Fibroblast of the aortic adventitia (primary cell): ENCODE data around the gene PSMA6. TPM values are rescaled to one million over a fixed set of nuclear protein-coding genes. Genes with fewer than 3 reads are reported as not detected.
"Not testable (repeated sequence)": the region's sequence is repeated elsewhere in the genome, so short reads cannot be mapped to it uniquely, and the experiment has no call there.

Source experiments
- DNase-seq: peaks from one replicate; pipeline ENCODE4 v3.0.0-alpha.2; 2010; ENCODE audit warnings: low read depth
- H3K4me3 ChIP-seq: 2 replicates; pipeline ENCODE4 v1.5.1; 2011; ENCODE audit warnings: low read depth, mild to moderate bottlenecking, control low read depth, low read length, moderate library complexity
- CTCF ChIP-seq: IDR thresholded peaks from 2 replicates; pipeline ENCODE4 v1.5.1; 2011; ENCODE audit warnings: mild to moderate bottlenecking, low read length, control low read depth, inconsistent platforms; ENCODE audit not compliant: insufficient read depth
- total RNA-seq: library from RNA; depleted of rRNA; stranded (reverse); fragments of >200 nt; gene quantifications from 2 replicates; pipeline ENCODE4 v1.2.3, GENCODE V29; 2012; ENCODE audit warnings: low replicate concordance

PSMA6 gene
- total RNA-seq, 1 donor = 184 TPM

GRCh38 chr14:35333264-35333730 is 41.1 kb downstream of the PSMA6 start:
- no peak for DNase-seq
- TF ChIP-seq CTCF = no peak
- H3K4me3 ChIP-seq = no peak overlapping the region

- no peak for DNase-seq
- H3K4me3 ChIP-seq = no peak overlapping the region
- no peak for TF ChIP-seq CTCF
These were observed 41.9 kb downstream of the PSMA6 start for GRCh38 chr14:35333797-35334743.

GRCh38 chr14:35335388-35336092 is 43.4 kb downstream of the PSMA6 start:
- no peak for TF ChIP-seq CTCF
- peak; percentile 13 for DNase-seq
- H3K4me3 ChIP-seq = no peak overlapping the region

GRCh38 chr14:35336171-35336493 is 44.0 kb downstream of the PSMA6 start:
- H3K4me3 ChIP-seq = not testable (repeated sequence)

GRCh38 chr14:35336494-35337268 is 44.5 kb downstream of the PSMA6 start:
- DNase-seq = peak; percentile 92
- TF ChIP-seq CTCF = no peak
- H3K4me3 ChIP-seq = no peak overlapping the region

More at GRCh38 chr14:35336171-35336493, 44.0 kb downstream of the PSMA6 start:
- not testable (repeated sequence) for DNase-seq

GRCh38 chr14:35337269-35338255 is 45.4 kb downstream of the PSMA6 start:
- no peak overlapping the region for H3K4me3 ChIP-seq
- DNase-seq = no peak
- no peak for TF ChIP-seq CTCF
